Stimulated activated memory B cell treated with anti-CD40 and anti-IgM and Interleukin-4, amounts not matched to agents 10 μg/mL and 1 μg/mL and 100 μg/mL, for 72 hours (primary cell): ENCODE data around the gene BICD2.
A peak's percentile ranks its signal among the peaks of the same experiment; 100 is the strongest.

Source experiments
- ATAC-seq: fragments of 150-1000 bp; cut with Tn5 transposase; 2 replicates; pipeline ENCODE4 v1.10.0; 2021
- H3K27ac Mint-ChIP-seq: one replicate; pipeline ENCODE4 v1.8.0; 2022; ENCODE audit warnings: mild to moderate bottlenecking, mixed read lengths
- H3K27me3 Mint-ChIP-seq: one replicate; pipeline ENCODE4 v1.8.0; 2022; ENCODE audit warnings: mixed read lengths
- H3K36me3 Mint-ChIP-seq: one replicate; pipeline ENCODE4 v1.8.0; 2022; ENCODE audit warnings: mixed read lengths
- H3K4me1 Mint-ChIP-seq: one replicate; pipeline ENCODE4 v1.8.0; 2022; ENCODE audit warnings: mixed read lengths
- H3K4me3 Mint-ChIP-seq: one replicate; pipeline ENCODE4 v1.8.0; 2022; ENCODE audit warnings: mild to moderate bottlenecking, moderate library complexity, mixed read lengths
- H3K9me3 Mint-ChIP-seq: one replicate; pipeline ENCODE4 v1.8.0; 2022; ENCODE audit warnings: mixed read lengths

Gene BICD2

GRCh38 chr9:92727716-92728700, 36.6 kb downstream of the BICD2 start:
- Mint-ChIP-seq H3K27me3 (no peaks in the 10 kb centered on the region), H3K27ac (peak overlapping the region; percentile 98), H3K9me3 (no peaks in the 10 kb centered on the region), H3K36me3 (peaks cover 21% of the 10 kb centered on the region), H3K4me1 (peaks cover 87% of the 10 kb centered on the region), H3K4me3 (peak overlapping the region; percentile 14)
- no peak for ATAC-seq

DNA sequence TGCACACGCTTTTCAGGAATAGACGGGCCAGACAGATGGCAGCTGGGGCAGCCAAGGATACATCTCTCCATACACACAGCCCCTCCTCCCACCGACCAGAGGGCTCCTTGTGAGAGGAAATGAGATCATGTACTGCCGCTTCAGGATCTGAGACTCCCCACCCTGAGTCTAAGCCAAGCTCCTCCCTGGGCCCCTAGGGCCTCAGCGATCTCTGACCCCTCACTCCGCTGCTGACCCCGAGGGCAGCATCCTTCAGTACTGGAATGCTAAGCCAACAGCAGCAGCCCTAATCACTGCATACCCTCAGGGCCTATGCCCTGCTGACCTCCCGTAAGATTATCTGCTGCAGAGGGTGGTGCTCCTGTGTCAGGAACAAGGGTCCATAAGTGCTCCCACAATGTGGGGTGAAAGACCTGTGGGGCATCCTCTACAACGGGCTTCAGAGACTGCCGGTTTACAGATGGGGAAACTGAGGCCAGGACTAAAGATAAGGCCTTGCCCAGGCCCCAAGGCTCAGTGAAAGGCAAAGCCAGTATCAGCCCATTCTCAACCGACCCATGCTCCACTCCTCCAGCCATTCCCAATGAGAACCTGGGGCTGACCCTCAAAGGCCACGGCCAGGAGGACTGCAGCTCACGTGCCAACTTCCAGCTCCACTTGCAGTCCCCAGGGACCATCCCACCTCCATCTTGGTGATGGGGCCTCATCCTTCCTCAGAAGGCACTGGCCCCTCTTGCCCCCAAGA, 37.5 kb downstream of the BICD2 start:
- H3K4me1 Mint-ChIP-seq = peaks cover 93% of the 10 kb centered on the region
- no peak for ATAC-seq
- H3K4me3 Mint-ChIP-seq = no peak overlapping the region
- no peaks in the 10 kb centered on the region for H3K9me3 Mint-ChIP-seq
- H3K27ac Mint-ChIP-seq = peak overlapping the region; percentile 98
- peaks cover 27% of the 10 kb centered on the region for H3K36me3 Mint-ChIP-seq
- no peaks in the 10 kb centered on the region for H3K27me3 Mint-ChIP-seq

GRCh38 chr9:92726348-92726747, 38.3 kb downstream of the BICD2 start:
- H3K4me1 Mint-ChIP-seq = peaks cover 93% of the 10 kb centered on the region
- peaks cover 34% of the 10 kb centered on the region for H3K36me3 Mint-ChIP-seq
- no peak for ATAC-seq
- H3K27ac Mint-ChIP-seq = peak overlapping the region; percentile 98
- H3K9me3 Mint-ChIP-seq = no peaks in the 10 kb centered on the region
- H3K4me3 Mint-ChIP-seq = no peak overlapping the region
- no peaks in the 10 kb centered on the region for H3K27me3 Mint-ChIP-seq

DNA sequence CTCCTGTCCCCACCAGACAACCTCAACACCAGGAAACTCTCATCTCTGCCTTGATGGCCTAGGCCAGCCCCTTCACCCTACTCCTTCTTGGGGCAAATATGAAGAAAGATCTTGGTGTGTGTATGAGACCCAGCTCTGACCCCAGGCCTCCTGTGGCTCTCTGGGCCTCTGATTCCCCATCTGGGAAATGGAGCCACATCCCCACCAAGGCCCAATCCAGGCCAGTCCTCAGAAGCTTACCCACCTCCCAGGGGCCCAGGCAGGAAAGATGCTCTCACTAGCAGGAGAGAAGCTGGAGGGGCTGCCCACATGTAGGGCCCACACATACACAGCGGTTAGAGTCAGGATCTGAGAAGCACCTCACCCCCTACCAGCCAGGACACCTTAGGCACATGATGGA, 38.9 kb downstream of the BICD2 start:
- H3K27ac Mint-ChIP-seq = peak overlapping the region; percentile 98
- no peak for ATAC-seq
- H3K4me3 Mint-ChIP-seq = no peak overlapping the region
- peaks cover 93% of the 10 kb centered on the region for H3K4me1 Mint-ChIP-seq
- no peaks in the 10 kb centered on the region for H3K27me3 Mint-ChIP-seq
- H3K9me3 Mint-ChIP-seq = no peaks in the 10 kb centered on the region
- peaks cover 40% of the 10 kb centered on the region for H3K36me3 Mint-ChIP-seq

DNA sequence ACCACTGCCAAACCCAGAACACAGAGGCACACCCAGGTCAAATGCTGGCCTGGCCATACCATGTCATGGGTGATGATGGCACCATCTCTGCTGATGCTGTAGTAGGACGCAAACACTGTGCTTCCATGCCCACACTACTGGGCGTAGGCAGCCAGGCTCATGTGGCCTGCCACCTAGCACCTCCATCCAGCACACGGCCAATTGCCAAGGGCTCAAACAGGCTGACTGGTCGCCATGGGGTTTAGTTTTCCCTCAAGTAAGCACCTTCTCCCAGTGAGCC, 39.4 kb downstream of the BICD2 start:
- no peak for ATAC-seq
- peaks cover 46% of the 10 kb centered on the region for H3K36me3 Mint-ChIP-seq
- H3K4me1 Mint-ChIP-seq = peaks cover 93% of the 10 kb centered on the region
- no peaks in the 10 kb centered on the region for H3K9me3 Mint-ChIP-seq
- H3K27me3 Mint-ChIP-seq = no peaks in the 10 kb centered on the region
- H3K4me3 Mint-ChIP-seq = no peak overlapping the region
- H3K27ac Mint-ChIP-seq = peak overlapping the region; percentile 98

DNA sequence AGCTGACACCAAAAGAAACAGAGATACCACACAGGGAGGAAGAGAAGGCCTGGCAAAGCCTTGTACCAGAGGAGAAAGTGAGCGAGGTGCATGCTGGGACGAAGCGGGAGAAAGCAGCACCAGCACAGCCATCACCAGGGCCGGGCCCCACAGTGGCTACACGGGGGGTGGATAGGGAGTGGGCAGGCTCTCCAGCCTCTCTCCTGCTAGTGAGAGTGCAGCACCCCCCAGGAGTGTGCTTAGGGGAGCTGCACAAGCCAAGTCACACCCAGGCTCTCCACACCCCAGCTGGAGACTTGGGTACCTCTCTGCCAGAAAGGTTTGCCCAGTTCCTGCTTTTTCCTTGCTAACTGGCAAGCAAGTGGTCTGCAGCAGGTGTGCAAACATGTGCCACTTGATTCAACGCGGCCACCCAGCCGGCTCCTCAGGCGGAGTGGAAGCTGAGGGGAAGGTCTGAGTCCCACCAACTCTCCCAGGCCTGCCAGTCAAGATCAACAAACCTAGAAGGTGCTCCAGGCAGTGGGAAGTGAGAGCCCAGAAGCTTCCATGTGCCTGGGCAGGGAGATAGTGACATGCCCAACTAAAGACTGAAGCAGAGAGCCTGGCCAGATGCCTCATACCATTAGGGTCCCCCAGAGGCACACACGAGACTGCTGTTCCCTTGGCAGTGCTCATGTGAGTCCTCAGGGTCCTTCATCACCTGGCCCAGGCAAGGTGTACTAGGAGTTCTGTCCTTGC, 39.9 kb downstream of the BICD2 start:
- Mint-ChIP-seq H3K27ac (peak overlapping the region; percentile 98), H3K4me1 (peaks cover 93% of the 10 kb centered on the region), H3K36me3 (peaks cover 51% of the 10 kb centered on the region), H3K9me3 (no peaks in the 10 kb centered on the region), H3K4me3 (no peak overlapping the region), H3K27me3 (no peaks in the 10 kb centered on the region)
- ATAC-seq = no peak

GRCh38 chr9:92723801-92724323, 40.8 kb downstream of the BICD2 start:
- Mint-ChIP-seq H3K9me3 (no peaks in the 10 kb centered on the region), H3K4me1 (peaks cover 91% of the 10 kb centered on the region), H3K27me3 (no peaks in the 10 kb centered on the region), H3K4me3 (no peak overlapping the region), H3K36me3 (peaks cover 59% of the 10 kb centered on the region), H3K27ac (peak overlapping the region; percentile 98)
- ATAC-seq = no peak

GRCh38 chr9:92723299-92723625, 41.4 kb downstream of the BICD2 start:
- no peaks in the 10 kb centered on the region for H3K27me3 Mint-ChIP-seq
- no peak overlapping the region for H3K4me3 Mint-ChIP-seq
- peaks cover 65% of the 10 kb centered on the region for H3K36me3 Mint-ChIP-seq
- peaks cover 85% of the 10 kb centered on the region for H3K4me1 Mint-ChIP-seq
- H3K27ac Mint-ChIP-seq = peak overlapping the region; percentile 98
- H3K9me3 Mint-ChIP-seq = no peaks in the 10 kb centered on the region
- no peak for ATAC-seq

DNA sequence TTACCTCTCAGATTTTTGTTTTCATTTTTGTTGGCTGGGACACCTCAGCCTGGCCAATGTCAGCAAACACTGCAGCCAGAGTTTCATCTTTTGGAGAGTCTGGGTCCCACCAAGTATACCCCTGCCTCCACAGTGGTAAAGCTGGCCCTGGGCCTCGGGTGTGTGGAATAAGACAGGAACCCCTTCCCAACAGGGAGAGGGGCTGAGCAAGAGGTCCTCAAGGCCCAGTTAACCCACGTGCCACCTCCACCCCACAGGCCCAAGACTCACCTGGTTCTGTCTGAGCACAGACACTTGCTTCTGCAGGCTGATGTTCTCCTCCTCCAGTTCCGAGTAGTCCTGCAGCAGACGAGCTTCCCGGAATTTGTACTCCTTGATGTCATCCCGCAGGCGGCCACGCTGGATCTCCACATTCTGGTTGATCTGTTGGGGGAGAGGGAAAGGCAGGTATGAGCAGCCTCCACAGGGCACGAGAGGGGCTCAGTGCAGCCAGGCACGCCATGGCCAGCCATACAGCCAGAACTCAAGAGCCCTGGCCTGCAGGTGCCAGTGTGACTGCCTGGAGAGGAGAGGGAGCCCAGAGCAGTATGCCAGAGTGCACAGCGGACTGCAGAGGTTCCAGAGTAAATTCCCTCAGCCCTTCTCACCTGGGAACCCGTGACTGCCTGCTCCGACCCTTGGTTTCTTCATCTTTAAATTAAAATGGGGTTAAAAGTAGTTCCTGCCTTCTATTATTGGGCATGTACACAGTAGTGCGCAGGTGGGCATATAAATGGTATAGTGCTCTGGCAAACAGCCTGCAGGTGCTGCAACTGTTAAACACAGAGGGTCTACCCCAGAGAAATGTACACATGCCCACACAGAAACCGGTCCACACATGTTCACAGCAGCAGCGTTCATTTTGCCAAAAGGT, 42.0 kb downstream of the BICD2 start:
- Mint-ChIP-seq H3K27me3 (no peaks in the 10 kb centered on the region), H3K9me3 (no peaks in the 10 kb centered on the region), H3K4me1 (peaks cover 84% of the 10 kb centered on the region), H3K36me3 (peaks cover 65% of the 10 kb centered on the region), H3K27ac (peak overlapping the region; percentile 50), H3K4me3 (no peak overlapping the region)
- no peak for ATAC-seq

- H3K4me1 Mint-ChIP-seq = peaks cover 84% of the 10 kb centered on the region
- H3K27me3 Mint-ChIP-seq = no peaks in the 10 kb centered on the region
- H3K4me3 Mint-ChIP-seq = no peak overlapping the region
- H3K9me3 Mint-ChIP-seq = no peaks in the 10 kb centered on the region
- peaks cover 72% of the 10 kb centered on the region for H3K36me3 Mint-ChIP-seq
- peak overlapping the region; percentile 68 for H3K27ac Mint-ChIP-seq
- peak; percentile 37 for ATAC-seq
These were observed 43.1 kb downstream of the BICD2 start for GRCh38 chr9:92721548-92721947.

DNA sequence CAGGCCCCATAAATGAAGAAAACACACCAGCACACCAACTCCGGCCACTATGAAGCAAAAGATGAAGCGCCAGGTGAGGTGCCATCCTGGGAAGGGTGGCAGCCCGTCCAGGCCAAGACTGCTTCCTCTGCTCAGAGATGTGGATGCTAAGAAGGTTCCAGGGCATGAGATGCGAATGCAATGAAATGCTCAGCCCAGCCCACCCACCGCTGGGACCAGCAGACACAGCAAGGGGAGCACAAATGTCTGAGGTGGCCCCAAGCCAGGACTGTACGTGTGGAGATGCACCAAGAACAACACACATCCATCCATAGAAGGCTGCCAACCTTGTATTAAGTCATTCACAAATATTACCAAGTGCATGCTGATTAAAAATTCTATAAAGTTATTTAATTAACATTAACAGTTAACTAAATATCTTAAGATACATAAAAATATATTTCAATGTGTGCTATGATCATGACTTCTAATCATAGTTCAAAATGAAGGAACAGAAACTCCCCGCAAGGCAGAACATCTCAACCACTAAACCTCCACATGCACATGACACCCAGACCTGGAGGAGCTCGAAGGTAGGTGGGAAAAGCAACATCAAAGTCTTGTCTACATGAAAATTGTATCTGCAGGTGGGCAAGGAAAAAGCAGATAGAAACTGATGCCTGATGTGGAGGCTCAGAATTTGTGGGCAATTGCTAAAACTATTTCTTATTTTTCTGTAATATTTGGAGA, 43.7 kb downstream of the BICD2 start:
- Mint-ChIP-seq H3K27me3 (no peaks in the 10 kb centered on the region), H3K4me3 (peak overlapping the region; percentile 27), H3K9me3 (no peaks in the 10 kb centered on the region), H3K4me1 (peaks cover 81% of the 10 kb centered on the region), H3K36me3 (peaks cover 71% of the 10 kb centered on the region), H3K27ac (peak overlapping the region; percentile 68)
- peak; percentile 74 for ATAC-seq

DNA sequence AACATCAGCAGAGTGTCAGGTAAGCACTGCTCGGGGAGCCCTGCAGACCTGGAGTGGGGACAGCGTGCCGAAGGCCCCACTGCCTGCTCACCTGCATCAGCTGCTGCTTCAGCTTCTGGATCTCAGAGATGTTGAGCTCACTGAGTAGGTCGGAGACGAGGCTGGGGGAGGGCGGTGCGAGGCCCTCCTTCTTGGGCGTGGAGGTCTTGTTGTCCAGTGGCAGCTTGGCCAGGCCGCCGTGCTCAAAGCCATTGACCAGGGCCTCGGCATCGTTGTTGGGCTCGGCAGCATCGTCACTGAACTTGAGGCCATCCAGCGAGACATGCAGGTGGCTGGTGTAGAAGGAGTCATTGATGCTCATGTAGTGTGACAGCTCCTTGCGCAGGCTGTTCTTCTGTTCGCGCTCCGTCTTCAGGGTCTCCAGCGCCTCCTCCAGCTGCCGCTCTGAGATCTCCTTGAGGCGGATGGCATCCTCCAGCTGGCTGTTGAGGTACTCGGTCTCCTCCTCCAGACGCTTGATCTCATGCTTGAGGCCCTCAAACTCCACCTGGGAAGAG, 44.3 kb downstream of the BICD2 start:
- peak overlapping the region; percentile 68 for H3K27ac Mint-ChIP-seq
- no peak overlapping the region for H3K4me3 Mint-ChIP-seq
- H3K9me3 Mint-ChIP-seq = no peaks in the 10 kb centered on the region
- no peak for ATAC-seq
- H3K36me3 Mint-ChIP-seq = peaks cover 71% of the 10 kb centered on the region
- no peaks in the 10 kb centered on the region for H3K27me3 Mint-ChIP-seq
- H3K4me1 Mint-ChIP-seq = peaks cover 74% of the 10 kb centered on the region

GRCh38 chr9:92719028-92719647, 45.5 kb downstream of the BICD2 start:
- no peak for ATAC-seq
- no peaks in the 10 kb centered on the region for H3K27me3 Mint-ChIP-seq
- H3K4me1 Mint-ChIP-seq = peaks cover 63% of the 10 kb centered on the region
- peak overlapping the region; percentile 68 for H3K27ac Mint-ChIP-seq
- H3K36me3 Mint-ChIP-seq = peaks cover 79% of the 10 kb centered on the region
- no peak overlapping the region for H3K4me3 Mint-ChIP-seq
- no peaks in the 10 kb centered on the region for H3K9me3 Mint-ChIP-seq
